Measurements from ENCODE around the gene CYP27B1. TPM values are rescaled to one million over a fixed set of nuclear protein-coding genes. Genes with fewer than 3 reads are reported as not detected.

The CYP27B1 gene
- total and polyA plus RNA-seq, 9 of the 15 experiments (the other 6 are each of a cell fraction or from before 2014, with no cell fraction given): 0.18 to 4.2 (median 1.8) TPM

DNA sequence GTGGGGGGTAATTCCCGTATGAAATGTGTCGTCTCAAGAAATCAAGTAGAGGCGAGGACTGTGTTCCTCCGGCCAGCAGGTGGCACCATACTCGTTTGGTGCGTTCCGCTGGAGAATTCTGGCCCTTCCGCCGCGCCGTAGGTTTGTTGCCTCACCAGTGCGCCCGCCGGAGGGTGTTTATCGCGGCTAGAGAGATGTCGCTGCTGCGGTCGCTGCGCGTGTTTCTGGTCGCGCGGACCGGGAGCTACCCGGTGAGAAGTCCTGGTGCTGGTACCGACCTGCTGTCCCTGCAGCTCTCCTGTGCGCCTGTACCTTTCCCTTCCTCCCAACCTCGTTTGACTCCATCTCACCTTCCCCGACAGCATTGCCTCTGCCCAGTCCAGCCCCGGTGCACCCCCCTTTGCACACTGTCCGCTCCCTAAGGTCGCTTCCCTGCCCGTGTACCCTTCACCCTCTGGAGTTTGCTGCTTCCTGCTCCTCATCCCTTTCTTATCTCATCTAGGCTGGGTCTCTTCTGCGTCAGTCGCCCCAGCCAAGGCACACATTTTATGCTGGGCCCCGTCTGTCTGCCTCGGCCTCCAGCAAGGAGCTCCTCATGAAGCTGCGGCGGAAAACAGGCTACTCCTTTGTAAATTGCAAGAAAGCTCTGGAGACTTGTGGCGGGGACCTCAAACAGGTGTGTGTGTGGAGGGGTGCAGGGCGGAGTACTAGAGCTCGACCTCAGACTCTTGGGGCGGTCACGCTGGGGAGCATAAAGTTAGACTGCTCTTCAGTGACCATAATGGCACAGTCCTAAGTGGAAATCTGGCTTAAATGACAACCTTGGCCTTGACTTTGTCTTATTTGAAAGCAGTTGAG lies 16.0 kb upstream of the CYP27B1 start, which contains the start of gene TSFM (continued):
- no peak for TF ChIP-seq STAT6 (CRISPR knock-in tag; IDR thresholded peaks at IDR 0.05)
- peak; percentile 93; the same call in 1 of the 2 replicates for TF ChIP-seq KAT7 (CRISPR knock-in tag; IDR thresholded peaks at IDR 0.05; ENCODE audit: borderline replicate concordance)
- TF ChIP-seq PHB (CRISPR knock-in tag; IDR thresholded peaks at IDR 0.05): no peak
- peak; percentile 96 for TF ChIP-seq THAP12 (CRISPR knock-in tag; IDR thresholded peaks at IDR 0.05)
- TF ChIP-seq ZBTB49 (CRISPR knock-in tag; IDR thresholded peaks at IDR 0.05; ENCODE audit: borderline replicate concordance): no peak
- TF ChIP-seq FOXK2 (conservative IDR thresholded peaks at IDR 0.05 in 1 of 2, IDR thresholded peaks at IDR 0.05 in 1 of 2; ENCODE audit: low read depth in 2 of 2): peak; percentile 97 to 99
- TF ChIP-seq TRIM28 (IDR thresholded peaks at IDR 0.05): 0 out of 2 replicates have a peak, but pooled peaks have one; percentile 54
- no peak for TF ChIP-seq PATZ1 (CRISPR knock-in tag; IDR thresholded peaks at IDR 0.05; ENCODE audit: borderline replicate concordance)
- TF ChIP-seq, protein P1, sequence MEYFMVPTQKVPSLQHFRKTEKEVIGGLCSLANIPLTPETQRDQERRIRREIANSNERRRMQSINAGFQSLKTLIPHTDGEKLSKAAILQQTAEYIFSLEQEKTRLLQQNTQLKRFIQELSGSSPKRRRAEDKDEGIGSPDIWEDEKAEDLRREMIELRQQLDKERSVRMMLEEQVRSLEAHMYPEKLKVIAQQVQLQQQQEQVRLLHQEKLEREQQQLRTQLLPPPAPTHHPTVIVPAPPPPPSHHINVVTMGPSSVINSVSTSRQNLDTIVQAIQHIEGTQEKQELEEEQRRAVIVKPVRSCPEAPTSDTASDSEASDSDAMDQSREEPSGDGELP (CRISPR knock-in tag; IDR thresholded peaks at IDR 0.05; ENCODE audit: borderline replicate concordance): peak; percentile 91
- TF ChIP-seq, protein P2, sequence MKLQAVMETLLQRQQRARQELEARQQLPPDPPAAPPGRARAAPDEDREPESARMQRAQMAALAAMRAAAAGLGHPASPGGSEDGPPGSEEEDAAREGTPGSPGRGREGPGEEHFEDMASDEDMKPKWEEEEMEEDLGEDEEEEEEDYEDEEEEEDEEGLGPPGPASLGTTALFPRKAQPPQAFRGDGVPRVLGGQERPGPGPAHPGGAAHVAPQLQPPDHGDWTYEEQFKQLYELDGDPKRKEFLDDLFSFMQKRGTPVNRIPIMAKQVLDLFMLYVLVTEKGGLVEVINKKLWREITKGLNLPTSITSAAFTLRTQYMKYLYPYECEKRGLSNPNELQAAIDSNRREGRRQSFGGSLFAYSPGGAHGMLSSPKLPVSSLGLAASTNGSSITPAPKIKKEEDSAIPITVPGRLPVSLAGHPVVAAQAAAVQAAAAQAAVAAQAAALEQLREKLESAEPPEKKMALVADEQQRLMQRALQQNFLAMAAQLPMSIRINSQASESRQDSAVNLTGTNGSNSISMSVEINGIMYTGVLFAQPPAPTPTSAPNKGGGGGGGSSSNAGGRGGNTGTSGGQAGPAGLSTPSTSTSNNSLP (IDR thresholded peaks at IDR 0.05; ENCODE audit: borderline replicate concordance, low read depth, low read length): peak; percentile 36; the same call in 1 of the 2 replicates
